Measurements from ENCODE around the gene ADGRF3. TPM values are rescaled to one million over a fixed set of nuclear protein-coding genes. Genes with fewer than 3 reads are reported as not detected.

Gene ADGRF3, protein sequence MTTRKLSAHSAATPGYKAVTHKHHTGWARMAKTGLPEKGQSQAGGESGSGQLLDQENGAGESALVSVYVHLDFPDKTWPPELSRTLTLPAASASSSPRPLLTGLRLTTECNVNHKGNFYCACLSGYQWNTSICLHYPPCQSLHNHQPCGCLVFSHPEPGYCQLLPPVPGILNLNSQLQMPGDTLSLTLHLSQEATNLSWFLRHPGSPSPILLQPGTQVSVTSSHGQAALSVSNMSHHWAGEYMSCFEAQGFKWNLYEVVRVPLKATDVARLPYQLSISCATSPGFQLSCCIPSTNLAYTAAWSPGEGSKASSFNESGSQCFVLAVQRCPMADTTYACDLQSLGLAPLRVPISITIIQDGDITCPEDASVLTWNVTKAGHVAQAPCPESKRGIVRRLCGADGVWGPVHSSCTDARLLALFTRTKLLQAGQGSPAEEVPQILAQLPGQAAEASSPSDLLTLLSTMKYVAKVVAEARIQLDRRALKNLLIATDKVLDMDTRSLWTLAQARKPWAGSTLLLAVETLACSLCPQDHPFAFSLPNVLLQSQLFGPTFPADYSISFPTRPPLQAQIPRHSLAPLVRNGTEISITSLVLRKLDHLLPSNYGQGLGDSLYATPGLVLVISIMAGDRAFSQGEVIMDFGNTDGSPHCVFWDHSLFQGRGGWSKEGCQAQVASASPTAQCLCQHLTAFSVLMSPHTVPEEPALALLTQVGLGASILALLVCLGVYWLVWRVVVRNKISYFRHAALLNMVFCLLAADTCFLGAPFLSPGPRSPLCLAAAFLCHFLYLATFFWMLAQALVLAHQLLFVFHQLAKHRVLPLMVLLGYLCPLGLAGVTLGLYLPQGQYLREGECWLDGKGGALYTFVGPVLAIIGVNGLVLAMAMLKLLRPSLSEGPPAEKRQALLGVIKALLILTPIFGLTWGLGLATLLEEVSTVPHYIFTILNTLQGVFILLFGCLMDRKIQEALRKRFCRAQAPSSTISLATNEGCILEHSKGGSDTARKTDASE
- 0.09 to 0.31 TPM (median 0.12 TPM) in 5 replicates for total RNA-seq (2022; extraction: Qiagen RNA extraction; ENCODE audit: low read depth)

GRCh38 chr2:26346454-26347053, at the start of gene ADGRF3:
ADGRF3 (minus strand) TSS chr2:26346789; CDS start chr2:26346234, 555 bp downstream.

DNA sequence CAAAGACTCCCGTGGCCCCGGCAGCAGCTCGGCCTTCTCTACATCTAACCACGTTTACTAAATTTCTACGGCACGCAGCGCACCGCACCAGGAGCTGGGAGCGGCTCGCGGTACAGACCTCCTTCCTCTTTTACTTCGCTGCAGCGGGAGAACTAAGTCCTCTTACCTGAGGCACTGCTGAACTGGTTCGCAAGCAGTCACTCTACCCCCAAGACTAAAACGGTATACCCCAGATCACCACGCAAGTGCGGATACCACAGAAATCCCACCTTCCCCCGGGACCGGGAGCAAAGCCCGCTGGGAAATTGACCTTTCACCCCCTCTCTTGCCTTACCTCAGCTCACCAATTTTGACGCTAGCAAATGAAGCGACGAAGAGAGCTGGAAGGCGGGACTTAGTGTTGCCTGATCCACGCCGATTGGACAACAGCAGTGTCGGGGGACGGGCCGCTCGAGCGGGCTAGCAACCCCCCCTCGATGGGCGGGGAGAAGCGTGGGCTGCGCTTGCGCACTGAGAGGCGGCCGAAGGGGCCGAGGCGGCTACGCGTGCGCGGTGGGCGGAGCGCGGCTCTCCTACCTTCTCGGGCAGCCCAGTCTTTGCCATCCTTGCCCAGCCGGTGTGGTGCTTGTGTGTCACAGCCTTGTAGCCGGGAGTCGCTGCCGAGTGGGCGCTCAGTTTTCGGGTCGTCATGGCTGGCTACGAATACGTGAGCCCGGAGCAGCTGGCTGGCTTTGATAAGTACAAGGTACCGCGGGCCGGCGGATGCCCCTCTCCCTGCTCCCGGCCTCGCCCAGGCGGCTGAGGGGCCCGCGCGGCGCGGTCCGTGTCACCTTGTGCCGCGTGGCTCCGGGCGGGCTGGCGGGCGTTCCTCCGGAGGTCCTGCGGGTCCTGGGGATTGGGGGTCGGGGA, 790 bp downstream of the ADGRF3 start, which contains the start of gene SELENOI:
Gene SELENOI, plus strand, starts transcription at position 599 of the 909 bp plus-strand sequence. Its CDS starts 90 bp downstream, at position 689.

Other genes starting within 250 kb of the ADGRF3 start
- gene GAREM2, start 173.7 kb downstream of the ADGRF3 start, total RNA-seq (2022; extraction: Qiagen RNA extraction; ENCODE audit: low read depth): 7.5 to 9.7 TPM (median 7.6 TPM) in 5 replicates
- gene HADHA, start 102.2 kb downstream of the ADGRF3 start, total RNA-seq (2022; extraction: Qiagen RNA extraction; ENCODE audit: low read depth): 120 to 145 TPM (median 123 TPM) in 5 replicates
- 90.8 to 104 TPM (median 102 TPM) in 5 replicates for gene HADHB, start 101.8 kb downstream of the ADGRF3 start, total RNA-seq (2022; extraction: Qiagen RNA extraction; ENCODE audit: low read depth)
- gene SELENOI, start 646 bp downstream of the ADGRF3 start, total RNA-seq (2022; extraction: Qiagen RNA extraction; ENCODE audit: low read depth): 18.5 to 23.1 TPM (median 21.7 TPM) in 5 replicates
- gene DRC1, start 55.1 kb upstream of the ADGRF3 start, total RNA-seq (2022; extraction: Qiagen RNA extraction; ENCODE audit: low read depth): 0.20 to 0.50 TPM (median 0.26 TPM) in 4 of 5 replicates, not detected in the other
- 0.06 to 0.12 TPM (median 0.07 TPM) in 5 replicates for gene OTOF, start 131.3 kb upstream of the ADGRF3 start, total RNA-seq (2022; extraction: Qiagen RNA extraction; ENCODE audit: low read depth)